ENCODE data around the gene PAPPA2.
"Not testable (repeated sequence)": the region's sequence is repeated elsewhere in the genome, so short reads cannot be mapped to it uniquely, and the experiment has no call there.

The PAPPA2 gene

GRCh38 chr1:176602388-176603004, 139.5 kb downstream of the PAPPA2 start:
- no peak for DNase-seq (ENCODE audit: low read depth in 2 of 3, low spot score in 2 of 3)

- no peak for DNase-seq (ENCODE audit: low read depth in 2 of 3, low spot score in 2 of 3)
Observed at GRCh38 chr1:176603696-176604095, 140.7 kb downstream of the PAPPA2 start.

- DNase-seq (ENCODE audit: low read depth in 2 of 3, low spot score in 2 of 3) = no peak
Observed at GRCh38 chr1:176604461-176604860, 141.5 kb downstream of the PAPPA2 start.

GRCh38 chr1:176605176-176605575, 142.2 kb downstream of the PAPPA2 start:
- DNase-seq (ENCODE audit: low read depth in 2 of 3, low spot score in 2 of 3) = no peak

GRCh38 chr1:176609556-176610408, 146.8 kb downstream of the PAPPA2 start:
- no peak for DNase-seq (ENCODE audit: low read depth in 2 of 3, low spot score in 2 of 3)

- no peak for DNase-seq (ENCODE audit: low read depth in 2 of 3, low spot score in 2 of 3)
Observed at GRCh38 chr1:176612791-176613190, 149.8 kb downstream of the PAPPA2 start.

- no peak for DNase-seq (ENCODE audit: low read depth in 2 of 3, low spot score in 2 of 3)
Observed at GRCh38 chr1:176617881-176618280, 154.9 kb downstream of the PAPPA2 start.

GRCh38 chr1:176619261-176619660, 156.3 kb downstream of the PAPPA2 start:
- no peak for DNase-seq (ENCODE audit: low read depth in 2 of 3, low spot score in 2 of 3)

- no peak for DNase-seq (ENCODE audit: low read depth in 2 of 3, low spot score in 2 of 3)
Observed at GRCh38 chr1:176625365-176625764, 162.4 kb downstream of the PAPPA2 start.

GRCh38 chr1:176626572-176627061, 163.6 kb downstream of the PAPPA2 start:
- DNase-seq (ENCODE audit: low read depth in 2 of 3, low spot score in 2 of 3) = no peak

GRCh38 chr1:176628775-176629174, 165.8 kb downstream of the PAPPA2 start:
- no peak for DNase-seq (ENCODE audit: low read depth in 2 of 3, low spot score in 2 of 3)

- DNase-seq (ENCODE audit: low read depth in 2 of 3, low spot score in 2 of 3) = not testable (repeated sequence)
Observed at GRCh38 chr1:176634733-176635132, 171.8 kb downstream of the PAPPA2 start.

GRCh38 chr1:176638713-176639526, 175.9 kb downstream of the PAPPA2 start:
- no peak for DNase-seq (ENCODE audit: low read depth in 2 of 3, low spot score in 2 of 3)

GRCh38 chr1:176643536-176643935, 180.6 kb downstream of the PAPPA2 start:
- DNase-seq (ENCODE audit: low read depth in 2 of 3, low spot score in 2 of 3) = no peak

- DNase-seq (ENCODE audit: low read depth in 2 of 3, low spot score in 2 of 3) = no peak
Observed at GRCh38 chr1:176648556-176648955, 185.6 kb downstream of the PAPPA2 start.

GRCh38 chr1:176656257-176656995, 193.5 kb downstream of the PAPPA2 start:
- DNase-seq (ENCODE audit: low read depth in 2 of 3, low spot score in 2 of 3) = no peak

GRCh38 chr1:176669782-176670181, 206.8 kb downstream of the PAPPA2 start:
- no peak for DNase-seq (ENCODE audit: low read depth in 2 of 3, low spot score in 2 of 3)

GRCh38 chr1:176670853-176671252, 207.9 kb downstream of the PAPPA2 start:
- DNase-seq (ENCODE audit: low read depth in 2 of 3, low spot score in 2 of 3) = no peak

- DNase-seq (ENCODE audit: low read depth in 2 of 3, low spot score in 2 of 3) = no peak
Observed at GRCh38 chr1:176682830-176683535, 220.0 kb downstream of the PAPPA2 start.
